ENCODE results near the gene PRAC1. TPM values are rescaled to one million over a fixed set of nuclear protein-coding genes. Genes with fewer than 3 reads are reported as not detected.

The PRAC1 gene
- total RNA-seq, result not detected

DNA sequence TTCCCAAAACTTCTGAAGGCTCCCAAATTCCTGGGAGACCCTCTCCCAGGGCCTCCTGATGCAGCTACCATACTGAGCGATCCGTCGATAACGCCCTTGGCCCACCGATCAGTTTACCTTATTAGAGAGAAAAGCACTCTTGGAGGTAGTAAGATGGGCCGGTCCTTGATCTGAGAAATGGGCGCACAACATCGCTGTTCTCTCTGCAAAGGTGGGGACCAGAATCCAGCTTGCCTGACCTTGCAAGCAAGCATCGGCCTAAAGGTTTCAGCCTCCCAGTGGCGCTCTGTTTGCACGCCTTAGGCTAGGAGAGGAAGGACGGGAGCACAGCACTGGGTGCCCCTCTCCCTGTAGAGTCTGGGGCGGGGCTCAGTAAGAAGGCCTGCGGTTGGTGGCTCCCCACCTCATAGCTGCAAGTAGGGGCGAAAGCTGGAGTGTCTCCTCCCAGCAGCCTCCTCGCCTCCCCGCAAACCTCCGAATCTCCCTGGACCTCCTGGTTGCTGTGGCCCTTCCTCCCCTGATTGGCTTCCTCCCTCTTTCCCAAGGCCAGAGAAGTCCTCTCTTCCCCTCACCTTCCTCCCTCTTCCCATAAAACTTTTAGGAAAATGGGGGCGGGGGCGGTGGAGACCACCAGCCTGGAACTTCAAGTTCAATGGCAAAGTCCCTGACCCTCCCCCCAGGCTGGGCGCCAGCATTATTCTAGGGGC lies at the start of gene PRAC1:
Gene PRAC1, minus strand, starts transcription at position 318 of the 707 bp plus-strand sequence. Its CDS starts 126 bp downstream, at position 192.
- no peak for DNase-seq (ENCODE audit: low spot score in 2 of 2)
- WGBS, 2 donors, result 11% methylated on average over 19 to 21 of the region's 21 CpGs
- Histone ChIP-seq H3K4me3 (no peak within 1 kb of the TSS), H3K36me3 (no peaks in the 10 kb centered on the region), H3K9me3 (no peaks in the 10 kb centered on the region), H3K27me3 (peaks cover 3 to 100% of the 10 kb centered on the region in 2 donors), H3K27ac (no peak within 1 kb of the TSS), H3K4me1 (peaks cover 0 to 50% (median 10%) of the 10 kb centered on the region in 4 donors)
- TF ChIP-seq EP300 (IDR thresholded peaks at IDR 0.05), result no peak
- no peak for TF ChIP-seq CTCF (IDR thresholded peaks at IDR 0.05)

GRCh38 chr17:48770954-48771353 lies 48.6 kb upstream of the PRAC1 start:
- no peak for TF ChIP-seq POLR2A (IDR thresholded peaks at IDR 0.05)
- TF ChIP-seq CTCF (IDR thresholded peaks at IDR 0.05), result no peak
- no peak for TF ChIP-seq EP300 (IDR thresholded peaks at IDR 0.05)
- DNase-seq (ENCODE audit: low spot score in 2 of 2), result no peak
- Histone ChIP-seq H3K4me1 (no peaks in the 10 kb centered on the region), H3K27ac (no peak overlapping the region), H3K9me3 (peaks cover 0 to 8% (median 0%) of the 10 kb centered on the region in 4 donors), H3K36me3 (no peaks in the 10 kb centered on the region), H3K4me3 (no peak overlapping the region), H3K27me3 (peaks cover 0 to 30% of the 10 kb centered on the region in 2 donors)
- 36 to 42% methylated on average over 3 of the region's 3 CpGs for WGBS, 2 donors

DNA sequence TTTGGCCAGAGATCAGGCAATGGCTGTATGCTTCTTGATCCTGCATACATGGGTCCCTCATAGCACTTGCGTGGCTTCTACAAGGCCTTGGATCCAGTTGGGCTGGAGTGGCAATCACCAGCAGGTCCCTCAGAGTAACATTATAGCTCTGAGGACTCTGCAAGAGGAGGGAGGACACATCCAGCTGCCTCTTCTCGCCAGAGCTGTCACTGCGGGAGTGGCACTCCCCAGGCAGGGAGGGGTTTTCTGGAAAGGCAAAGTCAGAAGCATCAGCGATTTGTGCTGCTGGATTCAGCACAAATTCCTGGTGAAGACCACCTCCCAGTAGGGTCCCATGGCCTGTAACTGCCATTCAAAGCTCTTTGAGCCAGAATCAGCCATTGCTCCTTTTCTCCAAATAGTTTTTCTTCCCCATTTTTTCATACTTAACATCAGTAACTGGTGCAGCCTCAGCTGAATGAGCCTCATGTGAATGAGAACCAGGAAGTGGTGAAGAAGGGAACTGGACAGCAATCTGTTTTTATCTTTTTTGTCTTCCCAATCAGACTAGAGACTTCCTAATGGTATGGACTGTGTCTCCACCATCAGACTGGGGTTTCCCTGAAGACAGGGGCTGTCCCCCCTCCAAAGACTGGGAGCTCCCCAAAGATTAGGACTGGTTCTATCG lies 46.8 kb upstream of the PRAC1 start:
- no peaks in the 10 kb centered on the region for H3K36me3 ChIP-seq
- 81 to 91% methylated on average over 5 of the region's 5 CpGs for WGBS, 2 donors
- H3K4me3 ChIP-seq, result no peak overlapping the region
- H3K9me3 ChIP-seq, result no peaks in the 10 kb centered on the region
- H3K27me3 ChIP-seq, result peaks cover 0 to 39% of the 10 kb centered on the region in 2 donors
- no peak for DNase-seq (ENCODE audit: low spot score in 2 of 2)
- TF ChIP-seq CTCF (IDR thresholded peaks at IDR 0.05) (no peak), EP300 (IDR thresholded peaks at IDR 0.05) (no peak), POLR2A (IDR thresholded peaks at IDR 0.05) (no peak)
- H3K27ac ChIP-seq, result no peak overlapping the region
- H3K4me1 ChIP-seq, result no peaks in the 10 kb centered on the region

DNA sequence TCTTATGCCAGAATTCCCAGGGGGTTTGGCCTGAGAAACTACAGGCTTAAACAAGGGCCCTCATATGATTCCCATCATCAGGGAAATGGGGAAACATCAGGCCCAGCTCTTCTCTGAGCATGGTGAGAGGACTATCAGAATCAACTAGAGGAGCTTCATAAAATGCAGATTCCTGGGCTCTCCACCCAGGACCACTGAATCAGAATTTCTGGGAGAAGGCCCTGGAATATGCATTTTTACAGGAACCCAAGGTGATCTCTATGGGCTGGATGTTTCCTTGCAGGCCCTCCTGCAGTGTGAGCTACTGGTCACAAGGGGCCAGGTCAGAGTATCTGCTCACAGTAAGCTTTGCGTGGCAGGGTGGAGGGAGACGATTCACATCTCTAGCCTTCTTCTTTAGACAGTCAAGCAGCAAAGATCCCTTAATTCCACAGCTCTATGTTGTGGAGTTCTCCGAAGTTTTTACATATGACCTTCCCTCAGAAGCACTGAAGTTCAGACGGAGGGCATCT lies 45.0 kb upstream of the PRAC1 start:
- no peak for DNase-seq (ENCODE audit: low spot score in 2 of 2)
- Histone ChIP-seq H3K4me1 (no peaks in the 10 kb centered on the region), H3K27me3 (peaks cover 0 to 50% of the 10 kb centered on the region in 2 donors), H3K4me3 (no peak overlapping the region), H3K9me3 (no peaks in the 10 kb centered on the region), H3K27ac (no peak overlapping the region), H3K36me3 (no peaks in the 10 kb centered on the region)
- 68 to 78% methylated on average over 4 of the region's 4 CpGs for WGBS, 2 donors
- no peak for TF ChIP-seq CTCF (IDR thresholded peaks at IDR 0.05)
- no peak for TF ChIP-seq EP300 (IDR thresholded peaks at IDR 0.05)
- TF ChIP-seq POLR2A (IDR thresholded peaks at IDR 0.05), result no peak

GRCh38 chr17:48761114-48761513 lies 38.8 kb upstream of the PRAC1 start:
- DNase-seq (ENCODE audit: low spot score in 2 of 2), result no peak
- TF ChIP-seq CTCF (IDR thresholded peaks at IDR 0.05), result no peak
- no peak for TF ChIP-seq EP300 (IDR thresholded peaks at IDR 0.05)
- TF ChIP-seq POLR2A (IDR thresholded peaks at IDR 0.05), result no peak
- peaks cover 0 to 88% of the 10 kb centered on the region in 2 donors for H3K27me3 ChIP-seq
- WGBS, 2 donors, result 73 to 77% methylated on average over 6 of the region's 6 CpGs
- no peak overlapping the region for H3K4me3 ChIP-seq
- no peaks in the 10 kb centered on the region for H3K9me3 ChIP-seq
- no peak overlapping the region for H3K27ac ChIP-seq
- H3K36me3 ChIP-seq, result no peaks in the 10 kb centered on the region
- no peaks in the 10 kb centered on the region for H3K4me1 ChIP-seq

Data from tibial nerve (tissue), 4 donors.